Parietal lobe (tissue), 1 donor: ENCODE results near the gene ZXDC. TPM values are rescaled to one million over a fixed set of nuclear protein-coding genes. Genes with fewer than 3 reads are reported as not detected.

Experiments used
- total RNA-seq: library from RNA; depleted of rRNA; stranded (reverse); fragments of >200 nt; gene quantifications from one replicate; pipeline ENCODE4 v1.2.3, GENCODE V29; 2014

The ZXDC gene, protein sequence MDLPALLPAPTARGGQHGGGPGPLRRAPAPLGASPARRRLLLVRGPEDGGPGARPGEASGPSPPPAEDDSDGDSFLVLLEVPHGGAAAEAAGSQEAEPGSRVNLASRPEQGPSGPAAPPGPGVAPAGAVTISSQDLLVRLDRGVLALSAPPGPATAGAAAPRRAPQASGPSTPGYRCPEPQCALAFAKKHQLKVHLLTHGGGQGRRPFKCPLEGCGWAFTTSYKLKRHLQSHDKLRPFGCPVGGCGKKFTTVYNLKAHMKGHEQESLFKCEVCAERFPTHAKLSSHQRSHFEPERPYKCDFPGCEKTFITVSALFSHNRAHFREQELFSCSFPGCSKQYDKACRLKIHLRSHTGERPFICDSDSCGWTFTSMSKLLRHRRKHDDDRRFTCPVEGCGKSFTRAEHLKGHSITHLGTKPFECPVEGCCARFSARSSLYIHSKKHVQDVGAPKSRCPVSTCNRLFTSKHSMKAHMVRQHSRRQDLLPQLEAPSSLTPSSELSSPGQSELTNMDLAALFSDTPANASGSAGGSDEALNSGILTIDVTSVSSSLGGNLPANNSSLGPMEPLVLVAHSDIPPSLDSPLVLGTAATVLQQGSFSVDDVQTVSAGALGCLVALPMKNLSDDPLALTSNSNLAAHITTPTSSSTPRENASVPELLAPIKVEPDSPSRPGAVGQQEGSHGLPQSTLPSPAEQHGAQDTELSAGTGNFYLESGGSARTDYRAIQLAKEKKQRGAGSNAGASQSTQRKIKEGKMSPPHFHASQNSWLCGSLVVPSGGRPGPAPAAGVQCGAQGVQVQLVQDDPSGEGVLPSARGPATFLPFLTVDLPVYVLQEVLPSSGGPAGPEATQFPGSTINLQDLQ
- total RNA-seq, result 74.8 TPM

DNA sequence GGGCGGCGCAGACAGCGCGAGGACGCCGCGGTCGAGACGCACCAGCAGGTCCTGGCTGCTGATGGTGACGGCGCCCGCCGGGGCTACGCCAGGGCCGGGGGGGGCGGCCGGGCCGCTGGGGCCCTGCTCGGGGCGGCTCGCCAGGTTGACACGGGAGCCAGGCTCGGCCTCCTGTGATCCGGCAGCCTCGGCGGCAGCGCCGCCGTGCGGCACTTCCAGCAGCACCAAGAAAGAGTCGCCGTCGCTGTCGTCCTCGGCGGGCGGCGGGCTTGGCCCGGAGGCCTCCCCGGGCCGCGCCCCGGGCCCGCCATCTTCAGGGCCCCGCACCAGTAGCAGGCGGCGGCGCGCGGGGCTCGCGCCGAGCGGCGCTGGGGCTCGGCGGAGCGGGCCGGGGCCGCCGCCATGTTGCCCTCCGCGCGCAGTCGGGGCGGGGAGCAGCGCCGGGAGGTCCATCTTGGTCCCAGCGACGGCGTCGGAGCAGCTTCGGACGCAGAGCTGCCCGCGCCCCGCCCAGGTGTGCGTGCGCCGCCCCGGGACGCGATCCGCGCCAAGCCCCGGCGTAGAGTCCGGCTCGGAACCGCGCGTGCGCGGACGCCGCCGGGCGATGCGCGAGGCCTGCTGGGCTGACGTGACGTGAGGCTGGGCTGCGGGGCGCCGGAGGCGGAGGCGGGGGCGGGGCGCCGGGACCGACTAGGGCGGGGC is at the start of gene ZXDC:
Gene ZXDC (minus strand): TSS at position 479 of the 702 bp plus-strand sequence. CDS start 26 bp downstream, at position 453.

DNA sequence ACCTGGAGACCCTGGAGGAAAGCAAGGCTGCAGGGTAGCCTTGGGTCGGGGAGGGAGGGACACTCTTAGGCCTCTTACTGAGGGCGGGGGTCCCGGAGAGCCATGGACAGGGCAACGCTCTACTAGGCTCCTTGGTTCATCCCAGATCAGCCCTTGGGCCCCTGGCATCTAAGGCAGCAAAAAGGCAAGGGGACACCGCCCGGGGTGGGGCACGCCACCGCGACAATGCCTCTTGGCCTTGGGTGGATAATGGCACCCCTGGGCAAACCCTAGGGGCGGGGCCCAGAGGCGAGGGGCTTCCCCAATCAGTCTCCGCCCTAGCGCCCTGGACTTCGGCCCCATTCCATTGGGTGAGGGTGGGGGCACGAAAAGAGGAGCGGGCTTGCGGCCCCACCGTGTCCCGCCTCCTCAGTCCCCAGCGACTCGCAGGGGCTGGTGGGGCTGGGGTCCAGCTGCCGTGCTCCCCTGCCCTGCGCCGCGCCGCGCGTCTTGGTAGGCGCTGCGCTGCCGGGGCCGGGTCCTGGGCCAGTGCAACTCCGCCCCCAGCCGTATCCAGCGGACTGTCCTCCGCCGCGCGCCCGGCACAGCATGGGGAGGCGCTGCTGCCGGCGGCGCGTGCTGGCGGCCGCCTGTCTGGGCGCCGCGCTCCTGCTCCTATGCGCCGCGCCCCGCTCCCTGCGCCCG is 48.2 kb upstream of the ZXDC start, which contains the start of gene CHST13:
Gene CHST13 (plus strand): TSS at position 411 of the 684 bp plus-strand sequence. CDS start 178 bp downstream, at position 589.

DNA sequence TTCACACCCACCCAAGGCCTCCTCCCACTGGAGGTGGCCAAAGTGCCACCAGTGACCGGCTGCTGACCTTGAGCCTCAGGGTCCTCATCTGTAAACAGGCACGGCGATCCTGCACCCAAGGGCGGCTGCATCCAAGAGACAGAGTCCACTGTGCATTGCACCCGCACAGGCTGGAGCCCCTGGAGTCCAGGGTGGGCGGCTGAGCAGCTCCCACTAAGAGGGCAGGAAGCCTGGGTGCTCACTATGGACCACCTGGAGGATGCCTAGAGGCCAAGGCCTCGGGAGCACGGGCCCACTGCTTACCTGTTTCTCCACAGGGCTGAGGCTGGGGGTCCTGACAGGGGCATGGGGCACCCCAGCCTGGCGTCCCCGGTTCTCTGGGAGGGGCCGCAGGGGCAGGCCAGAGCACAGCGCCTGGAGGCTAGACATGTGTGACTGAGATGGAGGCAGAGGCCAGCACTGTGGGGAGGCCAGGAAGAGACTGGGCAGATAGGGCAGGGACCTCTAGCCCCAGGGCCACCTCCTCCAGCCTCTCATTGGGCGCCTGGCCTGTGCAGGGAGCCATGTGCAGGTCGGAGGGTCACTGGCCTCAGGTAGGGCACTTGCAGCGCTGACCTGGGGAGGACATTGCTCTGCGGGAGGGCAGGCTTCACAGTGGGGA is 41.7 kb upstream of the ZXDC start, which contains the start of gene UROC1:
Gene UROC1 (minus strand): TSS at position 483 of the 661 bp plus-strand sequence. CDS start 54 bp downstream, at position 429.

DNA sequence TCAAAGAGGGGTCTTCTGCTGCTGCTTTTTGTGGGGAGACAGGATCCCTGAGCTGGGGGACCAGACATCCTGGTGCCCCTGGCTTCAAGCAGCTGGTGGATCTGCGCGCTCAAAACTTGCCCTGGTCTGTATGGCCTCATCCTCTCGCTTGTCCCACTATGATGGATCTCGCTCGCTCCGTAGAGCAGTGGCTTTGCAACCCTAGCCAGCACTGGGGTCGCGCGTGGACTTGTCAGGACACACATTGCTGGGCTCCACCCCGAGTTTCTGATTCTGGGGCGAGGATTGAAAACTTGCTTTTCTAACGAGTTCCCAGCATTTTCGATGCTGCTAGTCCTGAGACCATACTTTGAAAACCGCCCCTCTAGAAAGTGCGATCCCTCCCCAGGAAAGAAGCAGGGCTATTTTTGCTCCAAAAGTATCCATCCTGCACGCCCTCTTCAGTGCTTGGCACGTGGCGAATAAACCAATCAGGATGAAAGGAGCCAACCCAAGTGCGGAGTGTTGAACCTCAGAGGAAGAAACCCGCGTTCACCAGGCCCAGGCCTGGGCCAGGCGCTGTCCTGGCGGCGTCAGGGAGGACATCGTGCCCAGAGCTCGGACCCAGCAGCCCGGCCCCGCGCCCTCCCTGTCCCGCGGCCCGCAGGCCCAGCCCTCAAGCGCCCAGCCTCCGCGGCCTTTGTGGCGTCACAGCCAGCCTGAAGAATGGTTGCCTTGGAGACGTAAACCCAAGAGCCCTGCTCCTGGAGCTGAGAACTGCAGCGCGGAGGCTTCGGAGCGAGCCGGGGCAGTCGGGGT is 81.3 kb downstream of the ZXDC start, which contains the start of gene CFAP100:
Gene CFAP100 (plus strand): TSS at position 731 of the 798 bp plus-strand sequence. CDS start 1,092 bp downstream, outside the sequence.

Other genes starting within 250 kb of the ZXDC start
- 3.1 TPM for gene KLF15, start 118.5 kb downstream of the ZXDC start, total RNA-seq
- gene CFAP100, start 81.0 kb downstream of the ZXDC start, total RNA-seq, result 5.9 TPM
- gene UROC1, start 41.9 kb upstream of the ZXDC start, total RNA-seq, result not detected
- not detected for gene CHST13, start 48.3 kb upstream of the ZXDC start, total RNA-seq
- gene C3orf22, start 83.0 kb upstream of the ZXDC start, total RNA-seq, result not detected
- gene TXNRD3, start 179.2 kb upstream of the ZXDC start, total RNA-seq, result 16.6 TPM
- 49.5 TPM for gene CHCHD6, start 228.3 kb upstream of the ZXDC start, total RNA-seq